HEK293 (cell line): ENCODE measurements around the gene ELK4.

Experiments
- CTCF ChIA-PET: fragments of 350-600 bp; formaldehyde crosslinking; extraction: SDS; loops from one replicate; lab custom pipeline; 2021; ENCODE audit warnings: antibody characterized with exemption; lab: Yijun Ruan, JAX
- POLR2A ChIA-PET: fragments of 300-600 bp; formaldehyde crosslinking; extraction: SDS; loops from one replicate; lab custom pipeline; 2020; ENCODE audit warnings: antibody characterized with exemption, inconsistent platforms; lab: Yijun Ruan, JAX
- H3K27ac ChIP-seq: fragments of 200-500 bp; sonication (Bioruptor generic); 2 replicates; pipeline ENCODE4 v1.5.1; 2014; ENCODE audit warnings: low read depth, low read length, control low read depth, inconsistent platforms; ENCODE audit errors: extremely low read depth
- H3K36me3 ChIP-seq, 2 experiments: fragments of 200-500 bp in 1 of 2; sonication (Bioruptor generic) in 1 of 2; 1 replicate in 1 of 2; 2 replicates in 1 of 2; pipeline ENCODE4 v1.5.1; 2014 to 2017; ENCODE audit warnings: inconsistent platforms in 2 of 2, low read length in 2 of 2; ENCODE audit not compliant: control insufficient read depth in 2 of 2, insufficient read depth in 1 of 2
- H3K4me1 ChIP-seq: fragments of 200-500 bp; sonication (Bioruptor generic); 2 replicates; pipeline ENCODE4 v1.5.1; 2014; ENCODE audit warnings: mild to moderate bottlenecking, low read length, inconsistent platforms; ENCODE audit not compliant: control insufficient read depth, insufficient read depth
- H3K4me3 ChIP-seq: 2 replicates; pipeline ENCODE4 v1.5.1; 2011; ENCODE audit warnings: low read depth, mild to moderate bottlenecking, control low read depth, low read length, moderate library complexity
- H3K9me3 ChIP-seq: fragments of 200-500 bp; sonication (Bioruptor generic); 2 replicates; pipeline ENCODE4 v1.5.1; 2014; ENCODE audit warnings: low read depth, low read length, inconsistent platforms; ENCODE audit not compliant: control insufficient read depth, insufficient read depth
- BCL11B ChIP-seq: fragments of 450-650 bp; formaldehyde crosslinking; IDR thresholded peaks from 2 replicates; pipeline ENCODE4 v1.5.1; 2016; ENCODE audit warnings: low read depth, missing biosample characterization, missing genetic modification characterization
- CTCF ChIP-seq: fragments of 450-650 bp; formaldehyde crosslinking; IDR thresholded peaks from 2 replicates; pipeline ENCODE4 v1.5.1; 2016; ENCODE audit warnings: missing biosample characterization, missing genetic modification characterization
- EGR2 ChIP-seq: fragments of 450-650 bp; formaldehyde crosslinking; IDR thresholded peaks from 2 replicates; pipeline ENCODE4 v1.5.1; 2016; ENCODE audit warnings: low read depth, missing biosample characterization, missing genetic modification characterization
- ELK4 ChIP-seq: IDR thresholded peaks from 2 replicates; pipeline ENCODE4 v1.6.1; 2011; ENCODE audit warnings: mild to moderate bottlenecking, low read depth, low read length, borderline replicate concordance
- KLF10 ChIP-seq: fragments of 450-650 bp; IDR thresholded peaks from 2 replicates; pipeline ENCODE4 v1.5.1; 2018; ENCODE audit warnings: missing biosample characterization, mild to moderate bottlenecking, missing genetic modification characterization
- KLF9 ChIP-seq: fragments of 450-650 bp; formaldehyde crosslinking; IDR thresholded peaks from 2 replicates; pipeline ENCODE4 v1.5.1; 2016; ENCODE audit warnings: missing biosample characterization, missing genetic modification characterization, low read depth
- PRDM2 ChIP-seq: fragments of 450-650 bp; formaldehyde crosslinking; IDR thresholded peaks from 2 replicates; pipeline ENCODE4 v1.5.1; 2016; ENCODE audit warnings: missing biosample characterization, missing genetic modification characterization, borderline replicate concordance
- SP3 ChIP-seq: fragments of 450-650 bp; formaldehyde crosslinking; IDR thresholded peaks from 2 replicates; pipeline ENCODE4 v1.5.1; 2016; ENCODE audit warnings: missing biosample characterization, missing genetic modification characterization
- ZBTB1 ChIP-seq: fragments of 450-650 bp; formaldehyde crosslinking; IDR thresholded peaks from 2 replicates; pipeline ENCODE4 v1.5.1; 2016; ENCODE audit warnings: missing biosample characterization, missing genetic modification characterization
- ZBTB6 ChIP-seq: fragments of 450-650 bp; formaldehyde crosslinking; IDR thresholded peaks from 2 replicates; pipeline ENCODE4 v1.5.1; 2017; ENCODE audit warnings: missing biosample characterization, missing genetic modification characterization
- ZFHX2 ChIP-seq: fragments of 450-650 bp; formaldehyde crosslinking; conservative IDR thresholded peaks from 2 replicates; pipeline ENCODE4 v1.5.1; 2016; ENCODE audit warnings: missing biosample characterization, missing genetic modification characterization
- ZNF121 ChIP-seq: fragments of 450-650 bp; formaldehyde crosslinking; IDR thresholded peaks from 2 replicates; pipeline ENCODE4 v1.5.1; 2016; ENCODE audit warnings: missing biosample characterization, missing genetic modification characterization
- ZNF169 ChIP-seq: fragments of 450-650 bp; formaldehyde crosslinking; IDR thresholded peaks from 2 replicates; pipeline ENCODE4 v1.5.1; 2016; ENCODE audit warnings: missing biosample characterization, missing genetic modification characterization
- ZNF223 ChIP-seq: fragments of 450-650 bp; formaldehyde crosslinking; IDR thresholded peaks from 2 replicates; pipeline ENCODE4 v1.5.1; 2016; ENCODE audit warnings: missing biosample characterization, missing genetic modification characterization
- ZNF404 ChIP-seq: fragments of 450-650 bp; formaldehyde crosslinking; IDR thresholded peaks from 2 replicates; pipeline ENCODE4 v1.5.1; 2017; ENCODE audit warnings: missing biosample characterization, missing genetic modification characterization
- ZNF518A ChIP-seq: fragments of 450-650 bp; formaldehyde crosslinking; conservative IDR thresholded peaks from 2 replicates; pipeline ENCODE4 v1.5.1; 2016; ENCODE audit warnings: low read depth, missing biosample characterization, missing genetic modification characterization
- ZNF600 ChIP-seq: fragments of 450-650 bp; formaldehyde crosslinking; IDR thresholded peaks from 2 replicates; pipeline ENCODE4 v1.5.1; 2016; ENCODE audit warnings: missing biosample characterization, missing genetic modification characterization
- ZNF623 ChIP-seq: fragments of 450-650 bp; formaldehyde crosslinking; IDR thresholded peaks from 2 replicates; pipeline ENCODE4 v1.5.1; 2016; ENCODE audit warnings: missing biosample characterization, missing genetic modification characterization
- ZNF654 ChIP-seq: fragments of 450-650 bp; formaldehyde crosslinking; IDR thresholded peaks from 2 replicates; pipeline ENCODE4 v1.5.1; 2016; ENCODE audit warnings: low read depth, missing biosample characterization, missing genetic modification characterization

Gene ELK4

GRCh38 chr1:205588636-205589035 is 43.2 kb downstream of the ELK4 start:
- Histone ChIP-seq H3K4me3 (no peak overlapping the region), H3K27ac (no peak overlapping the region), H3K36me3 (no peaks in the 10 kb centered on the region), H3K4me1 (no peaks in the 10 kb centered on the region; the same call in 1 of the 2 replicates), H3K9me3 (no peaks in the 10 kb centered on the region)
- CTCF ChIA-PET, result interaction anchor here (0.5 to 9.4 kb wide), 16 partner anchors 8 to 330 kb away, joined by 3 to 414 read pairs (median 4); a partner anchor contains a TSS
- TF ChIP-seq CTCF (tag by site-specific recombination), result peak; percentile 79
- no peak for TF ChIP-seq ZNF518A
- no peak for TF ChIP-seq ZNF169 (tag by site-specific recombination)
- no peak for TF ChIP-seq ZNF121 (tag by site-specific recombination)
- peak; percentile 79 for TF ChIP-seq EGR2 (tag by site-specific recombination)
- peak; percentile 90 for TF ChIP-seq ZFHX2
- no peak for TF ChIP-seq KLF10 (tag by site-specific recombination)
- peak; percentile 98 for TF ChIP-seq ZNF223 (tag by site-specific recombination)
- no peak for TF ChIP-seq ELK4
- TF ChIP-seq ZNF654, result peak; percentile 44
- peak; percentile 45; the same call in 1 of the 2 replicates for TF ChIP-seq ZNF600 (tag by site-specific recombination)
- no peak for TF ChIP-seq ZNF623 (tag by site-specific recombination)
- POLR2A ChIA-PET, result interaction anchor here (0.6 to 1.1 kb wide), 3 partner anchors 33 to 158 kb away, joined by 4 read pairs; no protein-coding TSS in a partner anchor

- Histone ChIP-seq H3K27ac (no peak overlapping the region), H3K4me3 (no peak overlapping the region), H3K4me1 (no peaks in the 10 kb centered on the region; the same call in 1 of the 2 replicates), H3K9me3 (no peaks in the 10 kb centered on the region), H3K36me3 (no peaks in the 10 kb centered on the region)
- POLR2A ChIA-PET, result interaction anchor here (0.6 kb wide), 1 partner anchor 162 kb away, joined by 3 read pairs; the partner anchor contains the start of gene NUCKS1
- CTCF ChIA-PET, result interaction anchor here (0.6 to 9.4 kb wide), 9 partner anchors 13 to 390 kb away, joined by 3 to 414 read pairs (median 3); a partner anchor contains a TSS
- no peak for TF ChIP-seq ZBTB6 (tag by site-specific recombination)
- no peak for TF ChIP-seq KLF9 (tag by site-specific recombination)
- TF ChIP-seq BCL11B (tag by site-specific recombination), result no peak
- no peak for TF ChIP-seq ZNF404 (tag by site-specific recombination)
- 0 out of 2 replicates have a peak, but pooled peaks have one; percentile 33 for TF ChIP-seq PRDM2
- TF ChIP-seq ZBTB1 (tag by site-specific recombination), result no peak
- no peak for TF ChIP-seq SP3 (tag by site-specific recombination)
Measured at GRCh38 chr1:205587581-205587980, 44.2 kb downstream of the ELK4 start.
